Natural killer cell (primary cell): Measurements from ENCODE around the gene BMP8A. TPM values are rescaled to one million over a fixed set of nuclear protein-coding genes. Genes with fewer than 3 reads are reported as not detected.

ENCODE experiments used
- ATAC-seq, 3 donors: fragments of 150-1000 bp in 2 of 3; fragments of 200-7000 bp in 1 of 3; cut with Tn5 transposase; 1 replicate in 1 of 3; 2 replicates in 2 of 3; pipeline ENCODE4 v1.10.0; 2021; ENCODE audit warnings: mild to moderate bottlenecking in 2 of 3, moderate library complexity in 2 of 3
- DNase-seq, 2 donors: peaks; one replicate each; pipeline versions ENCODE4 v3.0.0 to v3.0.0-alpha.2; 2013 to 2021; ENCODE audit warnings: mixed read lengths in 1 of 2
- H3K27ac ChIP-seq: one replicate; pipeline ENCODE4 v1.5.1; 2013; ENCODE audit warnings: mild to moderate bottlenecking, low read length
- H3K27me3 ChIP-seq: one replicate; pipeline ENCODE4 v1.6.1; 2013; ENCODE audit warnings: low read length; ENCODE audit not compliant: control insufficient read depth, insufficient read depth
- H3K36me3 ChIP-seq: one replicate; pipeline ENCODE4 v1.6.1; 2013; ENCODE audit warnings: low read length; ENCODE audit not compliant: control insufficient read depth, insufficient read depth
- H3K4me1 ChIP-seq: one replicate; pipeline ENCODE4 v1.6.1; 2013; ENCODE audit warnings: low read length; ENCODE audit not compliant: control insufficient read depth, insufficient read depth
- H3K4me3 ChIP-seq: one replicate; pipeline ENCODE4 v1.5.1; 2013; ENCODE audit warnings: low read length
- H3K9me3 ChIP-seq: one replicate; pipeline ENCODE4 v1.6.1; 2013; ENCODE audit warnings: low read length; ENCODE audit not compliant: control insufficient read depth, insufficient read depth
- H3K27ac Mint-ChIP-seq, 2 donors: one replicate each; pipeline ENCODE4 v1.8.0; 2022; ENCODE audit warnings: mild to moderate bottlenecking in 2 of 2, mixed read lengths in 2 of 2, moderate library complexity in 1 of 2
- H3K27me3 Mint-ChIP-seq, 2 donors: one replicate each; pipeline ENCODE4 v1.8.0; 2022; ENCODE audit warnings: low read depth in 2 of 2, mixed read lengths in 2 of 2
- H3K36me3 Mint-ChIP-seq: one replicate; pipeline ENCODE4 v1.8.0; 2022; ENCODE audit warnings: mixed read lengths
- H3K4me1 Mint-ChIP-seq, 2 donors: one replicate each; pipeline ENCODE4 v1.8.0; 2022; ENCODE audit warnings: mixed read lengths in 2 of 2
- H3K4me3 Mint-ChIP-seq: one replicate; pipeline ENCODE4 v1.8.0; 2022; ENCODE audit warnings: mild to moderate bottlenecking, moderate library complexity, mixed read lengths
- H3K9me3 Mint-ChIP-seq, 2 donors: one replicate each; pipeline ENCODE4 v1.8.0; 2022; ENCODE audit warnings: mixed read lengths in 2 of 2
- WGBS: methylation state at CpG from one replicate; pipeline ENCODE4 v1.1.7; 2013; ENCODE audit warnings: missing lambda C conversion rate; ENCODE audit not compliant: insufficient coverage; 5-methylcytosine and 5-hydroxymethylcytosine counted together
- intact Hi-C: fragments of 100-400 bp; cut with micrococcal nuclease; formaldehyde crosslinking; loops from one replicate; pipeline ENCODE4 v1.14.2; 2022
- total RNA-seq, 4 donors: library from RNA; stranded (reverse); fragments of 120-200 nt in 1 of 4; gene quantifications; one replicate each; pipeline versions ENCODE4 v1.2.3 to v1.2.4, GENCODE V29; 2013 to 2022
- TF ChIP-seq, protein P1 (sequence below): fragments of 200-600 bp; IDR thresholded peaks from one replicate; pipeline ENCODE4 v1.8.0; 2022; ENCODE audit warnings: antibody characterized with exemption

Gene BMP8A
- total RNA-seq, 3 donors from 2014 or later (not counting 1 experiment from before 2014, with no cell fraction given), result 0.29 to 1.6 (median 0.40) TPM

- peaks cover 90% of the 10 kb centered on the region for H3K36me3 ChIP-seq
- 94% methylated on average over 5 of the region's 5 CpGs for WGBS
- Mint-ChIP-seq H3K9me3 (no peaks in the 10 kb centered on the region), H3K4me1 (no peaks in the 10 kb centered on the region), H3K4me3 (no peak overlapping the region), H3K27ac (no peak overlapping the region), H3K27me3 (no peaks in the 10 kb centered on the region), H3K36me3 (peaks cover 18% of the 10 kb centered on the region)
- no peak for DNase-seq
- ATAC-seq, result no peak
- no peak overlapping the region for H3K27ac ChIP-seq
- no peaks in the 10 kb centered on the region for H3K9me3 ChIP-seq
- intact Hi-C loops, result no loop called here
- TF ChIP-seq, protein P1, sequence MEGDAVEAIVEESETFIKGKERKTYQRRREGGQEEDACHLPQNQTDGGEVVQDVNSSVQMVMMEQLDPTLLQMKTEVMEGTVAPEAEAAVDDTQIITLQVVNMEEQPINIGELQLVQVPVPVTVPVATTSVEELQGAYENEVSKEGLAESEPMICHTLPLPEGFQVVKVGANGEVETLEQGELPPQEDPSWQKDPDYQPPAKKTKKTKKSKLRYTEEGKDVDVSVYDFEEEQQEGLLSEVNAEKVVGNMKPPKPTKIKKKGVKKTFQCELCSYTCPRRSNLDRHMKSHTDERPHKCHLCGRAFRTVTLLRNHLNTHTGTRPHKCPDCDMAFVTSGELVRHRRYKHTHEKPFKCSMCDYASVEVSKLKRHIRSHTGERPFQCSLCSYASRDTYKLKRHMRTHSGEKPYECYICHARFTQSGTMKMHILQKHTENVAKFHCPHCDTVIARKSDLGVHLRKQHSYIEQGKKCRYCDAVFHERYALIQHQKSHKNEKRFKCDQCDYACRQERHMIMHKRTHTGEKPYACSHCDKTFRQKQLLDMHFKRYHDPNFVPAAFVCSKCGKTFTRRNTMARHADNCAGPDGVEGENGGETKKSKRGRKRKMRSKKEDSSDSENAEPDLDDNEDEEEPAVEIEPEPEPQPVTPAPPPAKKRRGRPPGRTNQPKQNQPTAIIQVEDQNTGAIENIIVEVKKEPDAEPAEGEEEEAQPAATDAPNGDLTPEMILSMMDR, result no peak
- H3K27me3 ChIP-seq, result no peaks in the 10 kb centered on the region
- no peaks in the 10 kb centered on the region for H3K4me1 ChIP-seq
- no peak overlapping the region for H3K4me3 ChIP-seq
Measured at GRCh38 chr1:39452540-39452939, 38.9 kb upstream of the BMP8A start.

DNA sequence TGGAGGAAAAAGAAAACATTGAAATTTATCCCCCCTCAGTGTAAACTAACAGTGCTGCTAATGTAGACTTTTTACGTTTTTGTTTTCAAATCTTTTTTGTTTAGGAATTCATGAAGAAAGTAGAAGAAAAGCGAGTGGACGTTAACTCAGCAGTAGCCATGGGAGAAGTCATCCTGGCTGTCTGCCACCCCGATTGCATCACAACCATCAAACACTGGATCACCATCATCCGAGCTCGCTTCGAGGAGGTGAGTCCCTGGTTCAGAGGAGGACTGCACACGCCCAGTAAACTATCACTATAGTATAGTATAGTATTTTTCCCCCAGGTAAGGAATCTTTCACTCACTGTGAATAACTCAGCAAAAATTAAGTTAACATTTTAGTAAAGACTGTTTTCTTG is 37.8 kb upstream of the BMP8A start:
- Mint-ChIP-seq H3K36me3 (peaks cover 18% of the 10 kb centered on the region), H3K27me3 (no peaks in the 10 kb centered on the region), H3K4me3 (no peak overlapping the region), H3K27ac (no peak overlapping the region), H3K4me1 (no peaks in the 10 kb centered on the region), H3K9me3 (no peaks in the 10 kb centered on the region)
- Histone ChIP-seq H3K27ac (no peak overlapping the region), H3K27me3 (no peaks in the 10 kb centered on the region), H3K9me3 (no peaks in the 10 kb centered on the region), H3K4me1 (no peaks in the 10 kb centered on the region), H3K4me3 (no peak overlapping the region), H3K36me3 (peaks cover 90% of the 10 kb centered on the region)
- DNase-seq (no peak), ATAC-seq (no peak)
- TF ChIP-seq, protein P1, result no peak
- intact Hi-C loops, result no loop called here
- WGBS, result 86% methylated on average over 4 of the region's 8 CpGs

GRCh38 chr1:39458991-39459390 is 32.4 kb upstream of the BMP8A start:
- no peak overlapping the region for H3K27ac Mint-ChIP-seq
- TF ChIP-seq, protein P1, result no peak

GRCh38 chr1:39462074-39462473 is 29.4 kb upstream of the BMP8A start:
- H3K9me3 Mint-ChIP-seq, result no peaks in the 10 kb centered on the region
- TF ChIP-seq, protein P1, result no peak
- Histone ChIP-seq H3K36me3 (peaks cover 94% of the 10 kb centered on the region), H3K9me3 (no peaks in the 10 kb centered on the region), H3K27me3 (no peaks in the 10 kb centered on the region), H3K4me1 (no peaks in the 10 kb centered on the region), H3K4me3 (no peak overlapping the region), H3K27ac (no peak overlapping the region)
- no peaks in the 10 kb centered on the region for H3K27me3 Mint-ChIP-seq
- peak overlapping the region; percentile 62 to 63 for H3K27ac Mint-ChIP-seq
- DNase-seq, result no peak
- no peak overlapping the region for H3K4me3 Mint-ChIP-seq
- peaks cover 0 to 6% of the 10 kb centered on the region in 2 donors for H3K4me1 Mint-ChIP-seq
- intact Hi-C loops, result no loop called here
- WGBS, result 100% methylated on average over 1 of the region's 1 CpG
- no peak for ATAC-seq
- peaks cover 25% of the 10 kb centered on the region for H3K36me3 Mint-ChIP-seq

More at GRCh38 chr1:39458991-39459390, 32.4 kb upstream of the BMP8A start:
- Histone ChIP-seq H3K27ac (no peak overlapping the region), H3K4me3 (no peak overlapping the region), H3K4me1 (no peaks in the 10 kb centered on the region), H3K36me3 (peaks cover 96% of the 10 kb centered on the region), H3K9me3 (no peaks in the 10 kb centered on the region), H3K27me3 (no peaks in the 10 kb centered on the region)
- Mint-ChIP-seq H3K27me3 (no peaks in the 10 kb centered on the region), H3K4me1 (peaks cover 0 to 6% of the 10 kb centered on the region in 2 donors), H3K36me3 (peaks cover 30% of the 10 kb centered on the region), H3K9me3 (no peaks in the 10 kb centered on the region), H3K4me3 (no peak overlapping the region)
- intact Hi-C loops, result no loop called here
- ATAC-seq (no peak), DNase-seq (no peak)
- 93% methylated on average over 4 of the region's 4 CpGs for WGBS
